ENCODE measurements around the gene MYLK. TPM values are rescaled to one million over a fixed set of nuclear protein-coding genes. Genes with fewer than 3 reads are reported as not detected.

MYLK gene
- total and polyA plus RNA-seq, 9 donors, result 16.4 to 34.5 (median 27.0) TPM

DNA sequence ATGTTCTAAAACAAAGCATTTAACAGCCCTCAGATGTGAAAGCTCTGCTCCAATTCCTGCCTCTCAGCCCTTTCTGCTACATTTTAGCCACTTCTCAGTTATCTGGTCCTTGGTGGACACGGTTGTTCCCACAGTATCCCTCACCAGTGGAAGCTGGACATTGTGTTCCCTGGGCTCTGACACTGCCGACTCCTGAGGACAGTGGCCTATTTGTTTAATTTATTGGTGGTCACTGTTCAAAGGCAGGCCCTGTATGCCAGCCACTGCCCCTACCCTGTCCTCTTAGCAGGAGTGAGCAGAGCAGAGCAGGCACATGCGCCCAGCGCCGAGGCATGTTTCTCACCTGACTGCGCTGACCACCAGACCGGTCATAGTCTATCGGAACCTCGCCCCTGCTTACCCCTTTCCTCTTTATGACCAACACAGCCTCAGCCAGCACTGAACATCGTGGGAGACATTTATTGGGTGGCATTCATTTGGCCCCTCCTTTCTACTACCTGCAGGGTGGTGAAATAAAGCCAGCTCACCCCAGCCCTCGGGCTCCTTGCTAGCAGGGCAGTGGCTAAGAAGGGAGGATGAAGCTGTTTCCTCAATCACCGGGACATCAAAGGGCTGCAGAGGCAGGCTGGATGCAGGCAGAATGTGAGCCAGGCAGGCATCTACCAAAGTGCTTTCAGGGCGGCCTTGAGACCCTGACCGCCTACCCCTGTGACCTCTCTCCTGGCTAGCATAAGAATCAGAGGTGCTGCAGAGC lies 245.0 kb downstream of the MYLK start:
- WGBS (ENCODE audit: insufficient coverage), result 70% methylated on average over 10 of the region's 14 CpGs

GRCh38 chr3:123637841-123638240 lies 246.3 kb downstream of the MYLK start:
- no peak for DNase-seq
- Histone ChIP-seq H3K36me3 (ENCODE audit: control insufficient read depth, insufficient read depth, low read length) (peaks cover 5% of the 10 kb centered on the region), H3K9me3 (replicated peaks; ENCODE audit: control insufficient read depth, low read depth, low read length) (no peaks in the 10 kb centered on the region), H3K4me3 (ENCODE audit: low read length) (no peak overlapping the region), H3K27ac (ENCODE audit: low read length) (no peak overlapping the region), H3K4me1 (ENCODE audit: control insufficient read depth, insufficient read depth, low read length) (peaks cover 57% of the 10 kb centered on the region), H3K27me3 (ENCODE audit: control insufficient read depth, insufficient read depth, low read length) (no peaks in the 10 kb centered on the region)
- 92% methylated on average over 5 of the region's 5 CpGs for WGBS (ENCODE audit: insufficient coverage)

More for the DNA sequence above, 245.0 kb downstream of the MYLK start:
- no peak overlapping the region for H3K27ac ChIP-seq (ENCODE audit: low read length)
- H3K4me3 ChIP-seq (ENCODE audit: low read length), result no peak overlapping the region
- H3K36me3 ChIP-seq (ENCODE audit: control insufficient read depth, insufficient read depth, low read length), result peaks cover 5% of the 10 kb centered on the region
- no peak for DNase-seq
- H3K4me1 ChIP-seq (ENCODE audit: control insufficient read depth, insufficient read depth, low read length), result peaks cover 46% of the 10 kb centered on the region
- H3K9me3 ChIP-seq (replicated peaks; ENCODE audit: control insufficient read depth, low read depth, low read length), result no peaks in the 10 kb centered on the region
- H3K27me3 ChIP-seq (ENCODE audit: control insufficient read depth, insufficient read depth, low read length), result no peaks in the 10 kb centered on the region

DNA sequence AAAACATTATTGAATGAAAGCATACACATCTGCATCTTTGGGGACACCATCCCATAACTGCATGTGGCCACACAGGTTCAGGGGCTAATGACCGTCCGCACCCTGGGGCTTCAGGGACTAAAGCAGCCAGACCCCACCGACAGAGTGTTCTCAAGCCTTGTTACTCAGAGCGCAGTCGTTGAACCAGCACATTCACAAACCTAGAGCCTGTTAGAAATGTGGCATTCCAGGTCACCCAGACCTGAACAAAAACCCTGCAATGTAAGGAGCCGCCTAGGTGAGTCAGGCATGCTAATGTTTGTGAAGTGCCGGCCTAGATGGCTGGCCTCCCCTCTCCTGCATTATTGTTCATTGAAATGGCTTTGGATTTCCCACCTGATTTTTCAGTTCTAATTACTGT lies 247.0 kb downstream of the MYLK start:
- Histone ChIP-seq H3K9me3 (replicated peaks; ENCODE audit: control insufficient read depth, low read depth, low read length) (no peaks in the 10 kb centered on the region), H3K27me3 (ENCODE audit: control insufficient read depth, insufficient read depth, low read length) (no peaks in the 10 kb centered on the region), H3K27ac (ENCODE audit: low read length) (no peak overlapping the region), H3K4me1 (ENCODE audit: control insufficient read depth, insufficient read depth, low read length) (peaks cover 64% of the 10 kb centered on the region), H3K36me3 (ENCODE audit: control insufficient read depth, insufficient read depth, low read length) (peaks cover 5% of the 10 kb centered on the region), H3K4me3 (ENCODE audit: low read length) (no peak overlapping the region)
- DNase-seq, result no peak
- WGBS (ENCODE audit: insufficient coverage), result 75% methylated on average over 4 of the region's 7 CpGs

GRCh38 chr3:123636431-123636841 lies 247.7 kb downstream of the MYLK start:
- Histone ChIP-seq H3K9me3 (replicated peaks; ENCODE audit: control insufficient read depth, low read depth, low read length) (no peaks in the 10 kb centered on the region), H3K4me3 (ENCODE audit: low read length) (no peak overlapping the region), H3K27me3 (ENCODE audit: control insufficient read depth, insufficient read depth, low read length) (no peaks in the 10 kb centered on the region), H3K27ac (ENCODE audit: low read length) (no peak overlapping the region), H3K4me1 (ENCODE audit: control insufficient read depth, insufficient read depth, low read length) (peaks cover 59% of the 10 kb centered on the region), H3K36me3 (ENCODE audit: control insufficient read depth, insufficient read depth, low read length) (peaks cover 5% of the 10 kb centered on the region)
- WGBS (ENCODE audit: insufficient coverage), result 45% methylated on average over 6 of the region's 8 CpGs
- no peak for DNase-seq

- DNase-seq, result no peak
- Histone ChIP-seq H3K4me3 (ENCODE audit: low read length) (no peak overlapping the region), H3K36me3 (ENCODE audit: control insufficient read depth, insufficient read depth, low read length) (peaks cover 5% of the 10 kb centered on the region), H3K27ac (ENCODE audit: low read length) (no peak overlapping the region), H3K27me3 (ENCODE audit: control insufficient read depth, insufficient read depth, low read length) (no peaks in the 10 kb centered on the region), H3K9me3 (replicated peaks; ENCODE audit: control insufficient read depth, low read depth, low read length) (no peaks in the 10 kb centered on the region), H3K4me1 (ENCODE audit: control insufficient read depth, insufficient read depth, low read length) (peaks cover 54% of the 10 kb centered on the region)
- 83% methylated on average over 1 of the region's 4 CpGs for WGBS (ENCODE audit: insufficient coverage)
These were observed 248.4 kb downstream of the MYLK start for GRCh38 chr3:123635717-123636116.

- WGBS (ENCODE audit: insufficient coverage), result 75% methylated on average over 4 of the region's 4 CpGs
- Histone ChIP-seq H3K9me3 (replicated peaks; ENCODE audit: control insufficient read depth, low read depth, low read length) (no peaks in the 10 kb centered on the region), H3K27me3 (ENCODE audit: control insufficient read depth, insufficient read depth, low read length) (no peaks in the 10 kb centered on the region), H3K27ac (ENCODE audit: low read length) (peak overlapping the region; percentile 74), H3K36me3 (ENCODE audit: control insufficient read depth, insufficient read depth, low read length) (peaks cover 5% of the 10 kb centered on the region), H3K4me3 (ENCODE audit: low read length) (no peak overlapping the region), H3K4me1 (ENCODE audit: control insufficient read depth, insufficient read depth, low read length) (peaks cover 49% of the 10 kb centered on the region)
- no peak for DNase-seq
These were observed 248.9 kb downstream of the MYLK start for GRCh38 chr3:123635217-123635616.

GRCh38 chr3:123634149-123635051 lies 249.7 kb downstream of the MYLK start:
- peak overlapping the region; percentile 74 for H3K27ac ChIP-seq (ENCODE audit: low read length)
- 70% methylated on average over 8 of the region's 15 CpGs for WGBS (ENCODE audit: insufficient coverage)
- H3K36me3 ChIP-seq (ENCODE audit: control insufficient read depth, insufficient read depth, low read length), result peaks cover 9% of the 10 kb centered on the region
- H3K27me3 ChIP-seq (ENCODE audit: control insufficient read depth, insufficient read depth, low read length), result no peaks in the 10 kb centered on the region
- H3K4me1 ChIP-seq (ENCODE audit: control insufficient read depth, insufficient read depth, low read length), result peaks cover 48% of the 10 kb centered on the region
- DNase-seq, result peak; percentile 49
- no peaks in the 10 kb centered on the region for H3K9me3 ChIP-seq (replicated peaks; ENCODE audit: control insufficient read depth, low read depth, low read length)
- H3K4me3 ChIP-seq (ENCODE audit: low read length), result no peak overlapping the region

- WGBS (ENCODE audit: insufficient coverage), result 100% methylated on average over 2 of the region's 2 CpGs
- no peak for DNase-seq
- Histone ChIP-seq H3K27me3 (ENCODE audit: control insufficient read depth, insufficient read depth, low read length) (no peaks in the 10 kb centered on the region), H3K9me3 (replicated peaks; ENCODE audit: control insufficient read depth, low read depth, low read length) (no peaks in the 10 kb centered on the region), H3K4me1 (ENCODE audit: control insufficient read depth, insufficient read depth, low read length) (peaks cover 48% of the 10 kb centered on the region), H3K27ac (ENCODE audit: low read length) (no peak overlapping the region), H3K36me3 (ENCODE audit: control insufficient read depth, insufficient read depth, low read length) (peaks cover 9% of the 10 kb centered on the region), H3K4me3 (ENCODE audit: low read length) (no peak overlapping the region)
These were observed 250.6 kb downstream of the MYLK start for GRCh38 chr3:123633530-123633929.

DNA sequence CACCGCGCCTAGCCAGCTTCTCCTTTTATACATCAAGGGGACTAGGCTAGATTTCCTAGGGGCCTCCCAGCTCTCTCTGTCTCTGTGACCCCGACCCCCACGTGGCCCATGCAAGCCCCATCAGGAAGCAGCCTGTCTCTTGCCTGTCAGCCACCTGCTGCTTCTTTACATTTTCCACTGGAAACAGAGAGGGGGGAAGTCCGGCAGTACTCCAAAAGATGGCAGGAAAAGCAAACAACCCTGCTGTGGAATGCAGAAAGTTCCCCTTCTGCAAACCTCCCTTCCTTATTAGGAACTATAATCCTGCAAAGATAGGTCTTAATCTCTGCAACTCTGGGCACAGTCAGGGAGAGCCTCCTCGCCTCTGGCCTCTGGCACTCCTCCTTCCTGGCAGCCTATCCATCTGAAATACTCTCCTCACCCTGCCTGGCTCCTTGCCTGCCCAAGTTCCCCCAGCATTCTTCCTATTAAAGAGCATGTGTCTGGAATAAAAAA lies 251.9 kb downstream of the MYLK start:
- no peaks in the 10 kb centered on the region for H3K27me3 ChIP-seq (ENCODE audit: control insufficient read depth, insufficient read depth, low read length)
- 52% methylated on average over 3 of the region's 6 CpGs for WGBS (ENCODE audit: insufficient coverage)
- peaks cover 9% of the 10 kb centered on the region for H3K36me3 ChIP-seq (ENCODE audit: control insufficient read depth, insufficient read depth, low read length)
- H3K9me3 ChIP-seq (replicated peaks; ENCODE audit: control insufficient read depth, low read depth, low read length), result no peaks in the 10 kb centered on the region
- H3K4me1 ChIP-seq (ENCODE audit: control insufficient read depth, insufficient read depth, low read length), result peaks cover 44% of the 10 kb centered on the region
- peak; percentile 70 for DNase-seq
- H3K27ac ChIP-seq (ENCODE audit: low read length), result no peak overlapping the region
- H3K4me3 ChIP-seq (ENCODE audit: low read length), result no peak overlapping the region

- no peak for DNase-seq
- Histone ChIP-seq H3K36me3 (ENCODE audit: control insufficient read depth, insufficient read depth, low read length) (peaks cover 9% of the 10 kb centered on the region), H3K9me3 (replicated peaks; ENCODE audit: control insufficient read depth, low read depth, low read length) (no peaks in the 10 kb centered on the region), H3K27ac (ENCODE audit: low read length) (no peak overlapping the region), H3K27me3 (ENCODE audit: control insufficient read depth, insufficient read depth, low read length) (no peaks in the 10 kb centered on the region), H3K4me1 (ENCODE audit: control insufficient read depth, insufficient read depth, low read length) (peaks cover 25% of the 10 kb centered on the region), H3K4me3 (ENCODE audit: low read length) (no peak overlapping the region)
- 80% methylated on average over 2 of the region's 4 CpGs for WGBS (ENCODE audit: insufficient coverage)
These were observed 254.4 kb downstream of the MYLK start for GRCh38 chr3:123629747-123630047.

All from muscle of leg (tissue), 11 donors.